Activated T-cell treated with anti-CD3 and anti-CD28 coated beads for 24 hours (primary cell): ENCODE results near the gene RNU6-1.
A peak's percentile ranks its signal among the peaks of the same experiment; 100 is the strongest.

Source experiments
- DNase-seq: peaks from one replicate; pipeline ENCODE4 v3.0.0-alpha.2; 2020; ENCODE audit warnings: low read depth

RNU6-1 gene

DNA sequence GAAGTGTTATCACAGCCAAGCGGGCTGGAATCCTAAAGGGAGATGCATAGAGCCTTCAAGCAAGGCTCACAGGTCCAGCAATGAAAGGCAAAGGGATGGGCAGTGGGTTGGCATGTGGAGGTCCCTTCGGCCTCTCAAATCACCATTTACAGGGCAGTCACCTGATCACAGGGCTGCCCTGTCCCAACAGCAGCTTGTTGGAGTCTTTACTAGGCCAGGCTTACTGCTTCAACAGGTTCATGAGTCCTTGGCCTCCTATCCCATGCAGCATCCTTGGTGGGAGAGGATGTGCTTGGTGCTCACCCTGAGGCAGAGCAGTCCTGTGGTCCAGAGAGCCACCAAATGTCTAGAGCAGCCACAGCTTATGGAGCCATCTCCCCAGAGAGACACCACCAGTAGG is 38.7 kb downstream of the RNU6-1 start:
- DNase-seq, result no peak

DNA sequence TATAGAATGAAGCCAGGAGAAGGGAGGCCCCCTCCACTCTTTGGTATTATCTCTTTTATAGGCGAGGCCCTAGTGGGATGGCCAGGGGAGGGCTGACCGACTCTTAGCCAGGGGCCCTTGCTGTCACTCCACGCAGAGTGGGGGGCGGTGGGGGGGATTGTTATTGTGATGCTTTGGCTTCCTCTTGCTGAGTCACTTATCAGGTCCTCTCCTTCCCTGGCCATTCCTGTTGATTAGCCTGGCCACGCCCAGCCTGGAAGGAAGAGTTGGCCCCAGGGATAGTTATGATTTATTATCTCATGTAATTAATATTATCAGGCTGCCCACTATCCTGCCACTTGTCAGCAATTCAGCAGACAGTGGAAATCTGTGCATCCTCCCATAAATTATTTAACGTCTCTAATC is 40.0 kb downstream of the RNU6-1 start:
- no peak for DNase-seq

DNA sequence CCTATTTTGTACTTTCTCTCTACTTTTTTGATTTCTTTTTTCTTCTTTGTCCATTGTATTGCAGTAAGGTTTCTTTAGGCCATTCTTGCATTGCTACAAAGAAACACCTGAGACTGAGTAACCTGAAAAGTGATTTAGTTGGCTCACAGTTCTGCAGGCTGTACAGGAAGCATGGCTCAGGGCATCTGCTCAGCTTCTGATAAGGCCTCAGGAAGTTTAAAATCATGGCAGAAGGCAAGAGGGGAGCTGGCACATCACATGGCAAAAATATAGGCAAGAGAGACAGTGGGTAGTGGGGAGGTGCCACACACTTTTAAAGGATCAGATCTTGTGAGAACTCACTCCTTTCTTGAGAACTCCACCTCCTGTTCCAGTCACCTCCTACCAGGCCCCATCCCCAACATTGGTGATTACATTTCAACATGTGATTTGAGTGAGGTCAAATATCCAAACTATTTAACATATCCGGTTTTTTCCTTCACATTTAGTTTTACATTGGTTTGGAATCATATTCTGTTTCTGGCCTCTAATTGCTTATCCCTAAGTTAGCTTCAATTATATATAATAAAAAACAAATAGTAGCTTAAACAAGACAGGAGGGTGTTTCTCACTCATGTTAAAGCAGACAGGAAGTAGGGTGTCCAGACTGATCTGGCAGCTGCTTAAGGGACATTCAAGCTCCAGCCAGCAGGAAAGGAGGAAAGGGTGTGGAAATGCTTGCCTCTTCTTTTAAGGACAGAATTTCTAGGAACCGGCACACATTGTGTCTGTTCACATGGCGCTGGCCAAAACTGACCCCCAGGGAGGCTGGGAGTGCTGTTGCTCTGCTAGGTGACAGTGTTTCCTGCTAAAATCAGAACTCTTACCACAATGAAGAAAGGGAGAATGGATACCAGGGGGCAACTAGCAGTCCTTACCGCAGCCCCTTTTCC is 43.4 kb downstream of the RNU6-1 start:
- no peak for DNase-seq

DNA sequence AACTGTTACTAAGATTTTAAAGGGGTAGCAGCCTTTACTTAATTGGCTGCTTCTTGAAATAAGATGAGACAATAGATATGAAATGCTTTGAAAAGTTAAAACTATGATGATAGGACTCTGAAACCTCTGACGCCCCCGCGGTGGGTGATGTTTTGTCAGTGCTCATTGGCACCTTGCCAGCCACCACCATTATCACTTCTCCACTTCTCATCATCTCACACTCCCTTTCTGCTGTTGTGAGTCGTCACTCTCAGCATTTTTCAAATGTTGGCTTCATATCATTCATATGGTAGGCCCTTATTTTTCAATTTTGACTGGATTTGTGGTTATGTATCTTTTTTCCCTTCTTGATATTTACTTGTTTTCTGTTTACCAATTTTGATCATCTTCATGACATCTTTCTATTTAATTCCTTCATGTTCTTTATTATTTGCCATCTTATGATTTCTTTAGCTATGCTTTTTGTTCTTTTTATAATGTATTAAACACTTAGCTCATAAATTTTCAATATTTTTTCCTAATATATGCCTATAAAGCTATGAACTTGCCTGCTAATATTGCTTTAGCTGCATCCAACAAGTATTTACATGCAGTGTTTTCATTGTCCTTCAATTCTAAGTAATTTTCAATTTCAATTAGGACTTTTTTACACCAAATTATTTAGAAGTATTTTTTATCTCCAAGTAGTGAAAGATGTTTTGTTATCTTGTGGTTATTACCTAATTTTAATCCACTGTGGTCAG is 44.8 kb downstream of the RNU6-1 start:
- peak; percentile 26 for DNase-seq

DNA sequence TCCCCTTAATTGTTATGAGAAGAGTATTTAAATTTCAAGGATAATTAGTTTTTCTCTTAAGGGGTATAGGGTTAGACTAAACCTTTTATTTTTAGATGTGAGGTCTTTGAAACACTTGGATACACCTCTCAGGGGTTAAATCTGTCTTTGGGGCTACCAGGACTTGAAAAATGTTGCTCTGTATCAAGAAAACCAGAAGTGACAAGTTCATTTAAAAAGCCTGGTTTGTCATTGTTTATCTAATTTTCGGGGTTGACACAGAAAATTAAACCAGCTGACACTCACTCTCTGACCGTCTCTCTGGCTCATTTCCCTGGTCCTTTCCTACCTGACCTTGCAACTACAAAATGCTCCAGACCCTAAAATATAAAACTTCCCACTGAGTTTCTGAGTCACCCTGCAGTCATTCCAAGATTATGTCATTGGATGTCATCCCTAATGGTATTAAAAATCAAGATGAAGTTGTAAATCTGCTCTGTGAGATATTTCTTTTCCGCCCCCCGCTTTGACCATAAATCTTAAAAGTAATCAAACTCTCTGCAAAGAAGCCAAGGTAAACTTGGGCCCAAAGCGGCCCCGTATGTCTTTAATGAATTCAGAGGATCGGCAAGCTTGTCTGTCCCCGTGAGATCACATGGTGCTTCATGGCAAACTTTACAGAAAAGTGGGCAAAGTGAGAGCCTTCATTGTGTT is 47.4 kb downstream of the RNU6-1 start:
- no peak for DNase-seq

DNA sequence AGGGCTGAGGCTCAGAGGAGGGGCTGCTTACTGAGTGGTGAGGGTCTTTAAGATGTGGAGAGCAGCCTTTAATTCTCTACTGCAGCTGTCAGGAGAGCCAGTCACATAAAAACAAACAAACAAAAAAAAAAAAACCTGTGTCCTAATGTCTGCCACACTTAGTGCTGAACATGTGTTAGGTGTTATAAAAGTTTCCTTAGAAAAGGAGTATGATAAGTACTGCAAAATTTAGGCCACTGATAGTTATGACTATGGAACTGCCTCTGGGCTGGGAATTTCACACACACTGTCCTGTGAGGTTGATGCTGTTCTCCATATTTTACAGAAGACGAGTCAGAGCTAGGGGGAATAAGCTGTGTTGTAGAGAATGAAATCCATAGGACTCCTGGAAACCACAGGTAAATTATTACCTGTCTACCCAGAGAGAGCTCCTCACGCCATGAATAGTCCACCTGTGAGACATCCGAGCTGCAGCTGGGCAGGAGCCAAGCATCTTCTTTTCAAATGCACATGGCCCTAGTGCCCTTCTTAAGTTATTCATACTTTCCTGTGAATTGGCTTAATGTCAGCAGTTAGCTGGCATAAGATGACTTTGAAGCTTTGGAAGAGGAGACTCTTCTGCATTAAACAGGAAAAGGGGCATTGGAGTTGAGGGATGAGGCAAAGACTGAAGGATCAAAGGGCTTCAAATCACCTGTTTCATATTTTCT is 49.1 kb downstream of the RNU6-1 start:
- no peak for DNase-seq
